GM19239 (cell line): ENCODE measurements around the gene LTBR.
"Not testable (repeated sequence)": the region's sequence is repeated elsewhere in the genome, so short reads cannot be mapped to it uniquely, and the experiment has no call there.

Experiments
- DNase-seq: peaks from one replicate; pipeline ENCODE4 v3.0.0; 2011; ENCODE audit warnings: low spot score; ENCODE audit not compliant: insufficient read length
- FAIRE-seq: peaks from 2 replicates; lab custom pipeline; 2011; peaks lifted over from hg19 to GRCh38; lab: Jason Lieb, UNC

Gene LTBR

DNA sequence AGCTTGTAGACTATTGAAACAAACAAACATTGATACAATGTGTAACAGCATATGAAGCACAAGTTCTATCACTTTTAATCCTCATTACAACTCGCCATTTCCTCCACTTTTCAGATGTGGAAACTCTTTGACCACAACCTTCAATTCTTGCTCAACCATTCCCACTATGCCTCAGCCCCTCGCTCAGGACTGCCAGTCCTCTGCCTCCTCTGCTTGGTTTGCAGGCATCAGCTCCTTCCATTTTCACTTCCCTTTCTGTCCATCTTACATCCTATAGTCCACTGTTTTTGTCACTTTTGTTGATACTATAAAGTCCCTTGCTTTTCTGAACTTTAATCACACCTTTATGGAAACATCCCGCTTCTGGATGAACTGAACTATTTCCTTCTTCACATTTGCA, 32.6 kb downstream of the LTBR start:
- FAIRE-seq = peak; percentile 82
- DNase-seq = no peak

DNA sequence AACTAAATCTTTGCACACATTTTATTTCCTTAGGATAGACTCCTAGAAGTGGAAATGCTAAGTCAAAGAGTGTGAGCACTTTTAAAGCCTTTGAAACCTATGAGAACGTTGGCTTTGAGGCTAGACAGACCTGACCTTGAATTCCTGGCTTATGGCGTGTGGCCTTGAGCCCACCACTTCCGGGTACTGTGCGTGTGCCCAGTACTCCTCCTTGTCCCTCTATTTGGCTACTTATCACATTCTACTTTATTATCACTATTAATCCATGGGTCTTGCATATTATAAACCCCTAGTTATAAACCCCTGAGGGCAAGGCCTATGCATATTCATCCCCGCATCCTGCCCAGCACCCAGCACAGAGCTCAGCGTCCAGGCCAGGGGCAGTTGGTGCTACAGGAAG, 34.8 kb downstream of the LTBR start:
- DNase-seq (no peak), FAIRE-seq (no peak)

DNA sequence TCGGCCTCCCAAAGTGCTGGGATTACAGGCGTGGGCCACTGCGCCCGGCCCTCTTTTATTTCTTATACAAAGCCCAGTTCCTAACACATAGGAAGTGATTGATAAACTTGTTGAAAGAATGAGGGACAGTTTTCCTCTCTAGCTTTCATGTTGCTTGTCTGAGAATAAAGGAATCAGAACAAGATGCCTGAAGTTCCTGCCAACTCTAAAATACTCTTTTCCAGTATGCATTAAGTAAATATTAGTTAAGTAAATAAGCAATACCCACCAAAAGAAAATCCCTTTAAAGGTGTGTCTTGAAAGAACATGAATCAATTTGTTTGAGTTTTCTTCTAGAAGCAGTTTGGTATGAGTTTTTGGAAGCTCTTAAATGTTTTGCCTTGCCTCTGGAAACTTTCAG, 36.4 kb downstream of the LTBR start:
- FAIRE-seq = no peak
- DNase-seq = no peak

DNA sequence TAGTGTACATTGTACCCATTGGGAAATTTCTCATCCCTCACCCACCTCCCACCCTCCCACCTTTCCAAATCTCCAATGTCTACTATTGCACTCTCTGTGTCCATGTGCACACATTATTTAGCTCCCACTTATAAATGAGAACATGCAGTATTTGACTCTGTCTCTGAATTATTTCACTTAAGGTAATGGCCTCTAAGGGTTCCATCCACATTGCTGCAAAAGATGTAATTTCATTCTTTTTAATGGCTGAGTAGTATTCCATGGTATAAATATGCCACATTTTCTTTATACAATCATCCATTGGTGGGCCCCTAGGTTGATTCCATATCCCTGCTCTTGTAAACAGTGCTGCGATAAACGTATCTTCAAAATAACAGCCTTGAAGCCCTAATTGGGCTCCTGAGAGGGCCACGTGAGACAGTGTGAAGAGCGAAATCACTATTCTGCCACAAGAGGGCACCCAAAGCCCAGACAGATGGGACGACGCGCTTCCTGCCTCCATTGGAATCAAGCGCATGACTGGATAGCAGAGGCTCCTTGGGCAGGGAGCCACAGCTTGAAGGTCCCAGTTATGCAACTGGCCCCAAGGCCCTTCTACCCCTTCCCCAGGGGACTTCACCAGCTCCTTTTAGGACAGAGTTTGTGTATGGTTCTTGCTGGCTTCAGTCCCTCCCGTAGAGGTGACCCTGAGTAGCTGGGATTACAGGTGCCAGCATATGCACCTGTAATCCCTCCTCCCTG, 39.5 kb downstream of the LTBR start:
- peak; percentile 99 for FAIRE-seq

DNA sequence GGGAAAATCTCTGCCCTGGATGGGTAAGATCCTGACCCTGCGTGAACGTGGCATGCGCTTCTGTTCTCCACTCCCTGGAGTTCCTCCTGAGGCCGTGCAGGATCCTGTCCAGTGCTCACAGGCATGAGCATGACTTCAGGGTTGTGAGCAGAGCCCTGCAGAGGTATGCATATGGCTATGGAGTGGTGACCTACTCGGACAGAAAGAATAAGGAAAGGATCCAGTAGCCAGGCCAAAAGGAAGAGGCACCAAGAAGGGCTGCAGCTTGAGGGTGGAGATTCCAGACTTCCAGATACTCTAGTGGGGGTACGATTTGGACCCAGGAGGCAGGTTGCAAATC, 40.0 kb downstream of the LTBR start:
- FAIRE-seq (no peak), DNase-seq (no peak)

More for the DNA sequence above, 39.5 kb downstream of the LTBR start:
- peak; percentile 69 for DNase-seq

GRCh38 chr12:6424866-6425265, 40.9 kb downstream of the LTBR start:
- DNase-seq (no peak), FAIRE-seq (no peak)

DNA sequence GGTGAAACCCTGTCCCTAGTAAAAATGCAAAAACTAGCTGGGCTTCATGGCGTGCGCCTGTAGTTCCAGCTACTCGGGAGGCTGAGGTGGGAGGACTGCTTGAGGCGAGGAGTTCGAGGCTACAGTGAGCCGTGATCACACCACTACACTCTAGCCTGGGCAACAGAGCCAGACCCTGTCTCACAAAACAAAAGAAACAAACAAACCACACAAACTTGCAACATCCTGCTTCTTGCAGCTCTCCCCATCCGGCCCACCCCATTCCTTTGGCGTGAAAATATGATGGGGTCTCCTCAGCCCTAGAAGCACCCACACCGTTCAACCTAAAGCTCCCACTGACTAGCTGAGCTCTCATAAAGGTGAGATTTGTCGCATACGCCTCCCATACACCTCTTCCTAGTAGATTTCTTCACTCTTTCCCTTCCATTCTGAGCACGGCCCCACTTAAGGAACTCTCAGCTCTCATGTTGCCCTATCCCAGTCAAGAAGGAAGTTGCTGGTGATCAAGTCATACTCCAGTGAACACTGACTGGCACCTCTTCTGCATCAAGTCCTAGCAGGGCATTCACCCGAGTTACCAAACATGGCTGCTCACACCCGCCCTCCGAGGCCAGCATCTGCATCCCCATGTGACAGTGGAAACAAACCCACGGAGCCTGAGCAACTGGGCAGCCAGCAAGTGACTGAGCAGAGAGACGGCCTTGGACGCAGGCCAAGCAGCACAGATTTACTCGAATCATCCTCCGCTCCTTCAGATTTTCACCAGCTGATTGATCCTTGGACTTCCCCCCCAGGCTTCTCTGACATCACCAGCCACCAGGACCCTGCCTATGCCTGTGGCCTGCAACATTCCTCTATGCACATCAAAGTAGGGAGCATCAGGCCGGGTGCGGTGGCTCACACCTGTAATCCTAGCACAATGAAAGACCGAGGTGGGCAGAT, 41.9 kb downstream of the LTBR start:
- FAIRE-seq (peak; percentile 61), DNase-seq (no peak)

DNA sequence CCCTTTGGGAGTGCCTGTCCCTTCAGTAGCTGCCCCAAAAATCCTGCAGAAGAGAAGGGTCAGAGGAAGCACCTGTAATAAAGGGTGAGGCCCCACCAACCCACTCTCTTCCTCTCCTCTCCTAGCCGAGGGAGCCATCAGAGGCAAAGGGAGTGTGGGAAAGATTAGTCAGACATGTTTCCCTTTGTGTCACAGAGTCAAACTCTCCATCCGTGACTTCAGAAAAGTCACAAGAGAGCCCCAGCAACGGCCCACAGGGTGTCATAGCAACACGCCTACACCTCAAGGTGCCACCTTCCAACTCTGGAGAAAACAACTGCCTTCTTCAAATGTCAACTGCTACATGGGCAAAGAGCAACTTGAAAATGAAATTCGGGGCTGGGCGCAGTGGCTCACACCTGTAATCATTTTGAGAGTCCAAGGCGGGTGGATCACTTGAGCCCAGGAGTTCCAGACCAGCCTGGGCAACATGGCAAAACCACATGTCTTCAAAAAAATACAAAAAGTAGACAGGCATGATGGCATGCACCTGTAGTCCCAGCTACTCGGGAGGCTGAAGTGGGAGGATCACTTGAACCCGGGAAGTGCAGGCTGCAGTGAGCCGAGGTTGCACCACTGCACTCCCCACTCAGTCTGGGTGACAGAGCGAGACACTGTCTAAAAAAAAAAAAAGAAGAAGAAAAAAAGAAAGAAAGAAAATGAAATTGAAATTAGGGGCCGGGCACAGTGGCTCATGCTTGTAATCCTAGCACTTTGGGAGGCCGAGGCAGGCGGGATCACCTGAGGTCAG, 43.1 kb downstream of the LTBR start:
- FAIRE-seq (peak; percentile 97), DNase-seq (no peak)

GRCh38 chr12:6427796-6428195, 43.8 kb downstream of the LTBR start:
- not testable (repeated sequence) for DNase-seq, FAIRE-seq

DNA sequence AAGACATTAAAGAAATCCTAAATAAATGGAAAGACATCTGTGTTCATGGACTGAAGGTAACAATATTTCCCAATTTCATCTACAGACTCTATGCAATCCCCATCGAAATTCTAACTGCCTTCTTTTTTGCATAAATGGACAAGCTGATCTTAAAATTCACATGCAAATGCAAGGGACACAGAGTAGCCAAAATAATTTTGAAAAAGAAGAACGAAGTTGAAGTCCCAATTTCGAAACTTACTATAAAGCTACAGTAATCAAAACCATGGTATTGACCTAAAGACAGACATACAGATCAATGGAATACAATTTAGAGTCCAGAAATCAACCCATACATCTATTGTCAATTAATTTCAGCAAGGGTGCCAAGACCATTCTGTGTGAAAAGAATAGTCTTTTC, 44.4 kb downstream of the LTBR start:
- DNase-seq (no peak), FAIRE-seq (peak; percentile 53)

GRCh38 chr12:6430124-6430989, 46.4 kb downstream of the LTBR start:
- peak; percentile 76 for FAIRE-seq

GRCh38 chr12:6432991-6433390, 49.0 kb downstream of the LTBR start:
- FAIRE-seq = peak; percentile 72
- DNase-seq = no peak

More at GRCh38 chr12:6430124-6430989, 46.4 kb downstream of the LTBR start:
- DNase-seq = no peak

GRCh38 chr12:6434205-6435140, 50.5 kb downstream of the LTBR start:
- no peak for DNase-seq
- FAIRE-seq = no peak

GRCh38 chr12:6435961-6436715, 52.2 kb downstream of the LTBR start:
- DNase-seq = no peak
- no peak for FAIRE-seq

DNA sequence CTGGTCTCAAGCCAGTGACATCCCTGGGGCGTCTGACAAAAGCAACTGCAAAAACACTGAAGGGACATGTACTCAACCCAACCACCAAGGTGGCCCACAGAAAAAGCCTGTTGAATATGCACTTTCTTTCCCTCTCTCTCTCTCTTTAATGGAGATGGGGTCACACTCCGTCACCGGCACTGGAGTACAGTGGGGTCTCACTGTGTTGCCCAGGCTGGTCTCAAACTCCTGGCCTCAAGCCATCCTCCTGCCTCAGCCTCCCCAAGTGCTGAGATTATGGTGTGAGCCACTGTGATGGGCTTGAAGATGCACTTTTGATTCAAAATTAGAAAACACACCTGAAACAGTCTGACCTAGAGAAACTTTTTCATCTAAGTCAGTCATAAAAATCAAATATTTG, 53.6 kb downstream of the LTBR start:
- no peak for DNase-seq
- FAIRE-seq = no peak

GRCh38 chr12:6438345-6438744, 54.4 kb downstream of the LTBR start:
- DNase-seq (no peak), FAIRE-seq (no peak)

- no peak for DNase-seq
- no peak for FAIRE-seq
These were observed 56.4 kb downstream of the LTBR start for GRCh38 chr12:6440391-6440790.
